ENCODE measurements around the gene KAT7. TPM values are rescaled to one million over a fixed set of nuclear protein-coding genes. Genes with fewer than 3 reads are reported as not detected.

The KAT7 gene
- polyA plus RNA-seq, 3 donors, result 49.9 to 61.8 (median 52.5) TPM

- no peak for DNase-seq
Observed at GRCh38 chr17:49862781-49863331, 74.4 kb downstream of the KAT7 start.

GRCh38 chr17:49866019-49866380, 77.5 kb downstream of the KAT7 start:
- no peak for DNase-seq

GRCh38 chr17:49866882-49867413, 78.5 kb downstream of the KAT7 start:
- no peak for DNase-seq

GRCh38 chr17:49869038-49869374, 80.5 kb downstream of the KAT7 start:
- DNase-seq, result no peak

- DNase-seq, result no peak
Observed at GRCh38 chr17:49870298-49870697, 81.8 kb downstream of the KAT7 start.

GRCh38 chr17:49871211-49871610, 82.7 kb downstream of the KAT7 start:
- DNase-seq, result no peak

- DNase-seq, result no peak
Observed at GRCh38 chr17:49872754-49873377, 84.4 kb downstream of the KAT7 start.

GRCh38 chr17:49873466-49873865, 85.0 kb downstream of the KAT7 start:
- DNase-seq, result no peak

GRCh38 chr17:49873926-49874325, 85.4 kb downstream of the KAT7 start:
- DNase-seq, result no peak

- DNase-seq, result no peak
Observed at GRCh38 chr17:49874911-49875310, 86.4 kb downstream of the KAT7 start.

GRCh38 chr17:49875685-49876084, 87.2 kb downstream of the KAT7 start:
- DNase-seq, result no peak

- DNase-seq, result no peak
Observed at GRCh38 chr17:49878931-49879904, 90.7 kb downstream of the KAT7 start.

- DNase-seq, result peak; percentile 73
Observed at GRCh38 chr17:49880291-49881053, 92.0 kb downstream of the KAT7 start.

- DNase-seq, result no peak
Observed at GRCh38 chr17:49881054-49881402, 92.5 kb downstream of the KAT7 start.

GRCh38 chr17:49882434-49882833, 94.0 kb downstream of the KAT7 start:
- DNase-seq, result no peak

Other genes with a start within 250 kb of the KAT7 start
- gene NXPH3, start 212.8 kb upstream of the KAT7 start, polyA plus RNA-seq (ENCODE audit: insufficient read length in 3 of 3), result 1 to 10 TPM in 2 of 3 donors, under 1 TPM in 1; 0.87 to 1.2 (median 1.2) TPM
- gene SPOP, start 110.6 kb upstream of the KAT7 start, polyA plus RNA-seq (ENCODE audit: insufficient read length in 3 of 3), result 10 to 100 TPM; 60.0 to 68.6 (median 66.1) TPM
- 10 to 100 TPM; 76.5 to 78.4 (median 77.5) TPM for gene SLC35B1, start 80.7 kb upstream of the KAT7 start, polyA plus RNA-seq (ENCODE audit: insufficient read length in 3 of 3)
- 10 to 100 TPM; 19.9 to 25.8 (median 20.5) TPM for gene FAM117A, start 24.6 kb upstream of the KAT7 start, polyA plus RNA-seq (ENCODE audit: insufficient read length in 3 of 3)
- 1 to 10 TPM in 1 of 3 donors, under 1 TPM in 1, not detected in 1; 0.16 to 1.5 TPM for gene TAC4, start 59.4 kb downstream of the KAT7 start, polyA plus RNA-seq (ENCODE audit: insufficient read length in 3 of 3)
- gene DLX4, start 180.5 kb downstream of the KAT7 start, polyA plus RNA-seq (ENCODE audit: insufficient read length in 3 of 3), result 1 to 10 TPM in 1 of 3 donors, under 1 TPM in 2; 0.62 to 1.3 (median 0.98) TPM
- gene DLX3, start 206.5 kb downstream of the KAT7 start, polyA plus RNA-seq (ENCODE audit: insufficient read length in 3 of 3), result 1 to 10 TPM in 2 of 3 donors, under 1 TPM in 1; 0.90 to 2.3 (median 1.5) TPM